GM21526 (cell line): ENCODE results near the gene MAPKAP1.

Source experiments
- ATAC-seq: cut with Tn5 transposase; IDR thresholded peaks from one replicate; pipeline ENCODE4 v1.9.1; 2021; ENCODE audit warnings: moderate library complexity; ENCODE audit not compliant: unreplicated experiment, low FRiP score

The MAPKAP1 gene

GRCh38 chr9:125470189-125470588, 236.8 kb downstream of the MAPKAP1 start:
- no peak for ATAC-seq

- ATAC-seq, result no peak
Observed at GRCh38 chr9:125468646-125469045, 238.4 kb downstream of the MAPKAP1 start.

GRCh38 chr9:125467116-125467740, 239.8 kb downstream of the MAPKAP1 start:
- ATAC-seq, result no peak

GRCh38 chr9:125466411-125466810, 240.6 kb downstream of the MAPKAP1 start:
- ATAC-seq, result no peak

- no peak for ATAC-seq
Observed at GRCh38 chr9:125464591-125465385, 242.2 kb downstream of the MAPKAP1 start.

GRCh38 chr9:125463926-125464325, 243.1 kb downstream of the MAPKAP1 start:
- ATAC-seq, result no peak

- no peak for ATAC-seq
Observed at GRCh38 chr9:125462861-125463291, 244.1 kb downstream of the MAPKAP1 start.

- no peak for ATAC-seq
Observed at GRCh38 chr9:125461636-125462190, 245.3 kb downstream of the MAPKAP1 start.

GRCh38 chr9:125460883-125461635, 245.9 kb downstream of the MAPKAP1 start:
- no peak for ATAC-seq

GRCh38 chr9:125460346-125460745, 246.7 kb downstream of the MAPKAP1 start:
- ATAC-seq, result no peak

GRCh38 chr9:125457357-125457756, 249.7 kb downstream of the MAPKAP1 start:
- no peak for ATAC-seq

GRCh38 chr9:125455876-125456275, 251.1 kb downstream of the MAPKAP1 start:
- no peak for ATAC-seq

- ATAC-seq, result no peak
Observed at GRCh38 chr9:125455132-125455531, 251.9 kb downstream of the MAPKAP1 start.

GRCh38 chr9:125447202-125447802, 259.7 kb downstream of the MAPKAP1 start:
- no peak for ATAC-seq

GRCh38 chr9:125446561-125447094, 260.4 kb downstream of the MAPKAP1 start:
- peak; percentile 76 for ATAC-seq

GRCh38 chr9:125444956-125445506, 262.0 kb downstream of the MAPKAP1 start:
- no peak for ATAC-seq

- no peak for ATAC-seq
Observed at GRCh38 chr9:125444166-125444565, 262.8 kb downstream of the MAPKAP1 start.

GRCh38 chr9:125443367-125443766, 263.6 kb downstream of the MAPKAP1 start:
- ATAC-seq, result no peak

- ATAC-seq, result no peak
Observed at GRCh38 chr9:125442452-125442851, 264.6 kb downstream of the MAPKAP1 start.

GRCh38 chr9:125440411-125440810, 266.6 kb downstream of the MAPKAP1 start:
- ATAC-seq, result no peak
